GM12873 (cell line): ENCODE results near the gene SLC7A9.

ENCODE experiments used
- CTCF ChIP-seq: IDR thresholded peaks from 2 replicates; pipeline ENCODE4 v1.5.1; 2012; ENCODE audit warnings: low read depth, mild to moderate bottlenecking, moderate library complexity, low read length, control low read depth; ENCODE audit not compliant: insufficient read depth; ENCODE audit errors: missing control alignments

The SLC7A9 gene

GRCh38 chr19:32843716-32844245, 25.8 kb downstream of the SLC7A9 start:
- no peak for TF ChIP-seq CTCF

- TF ChIP-seq CTCF, result no peak
Observed at GRCh38 chr19:32842061-32842460, 27.5 kb downstream of the SLC7A9 start.

- TF ChIP-seq CTCF, result no peak
Observed at GRCh38 chr19:32837531-32837930, 32.0 kb downstream of the SLC7A9 start.

- TF ChIP-seq CTCF, result no peak
Observed at GRCh38 chr19:32831611-32832010, 38.0 kb downstream of the SLC7A9 start.

- no peak for TF ChIP-seq CTCF
Observed at GRCh38 chr19:32830231-32831014, 39.1 kb downstream of the SLC7A9 start.

- TF ChIP-seq CTCF, result no peak
Observed at GRCh38 chr19:32829345-32829896, 40.1 kb downstream of the SLC7A9 start.

- TF ChIP-seq CTCF, result no peak
Observed at GRCh38 chr19:32828643-32829344, 40.8 kb downstream of the SLC7A9 start.
